ENCODE results near the gene ARID1B. TPM values are rescaled to one million over a fixed set of nuclear protein-coding genes. Genes with fewer than 3 reads are reported as not detected.

The ARID1B gene
- total RNA-seq, 1 experiment from 2014 or later, result 35.6 TPM

- TF ChIP-seq TCF7L2 (IDR thresholded peaks at IDR 0.05; ENCODE audit: borderline replicate concordance, extremely low read depth, insufficient read depth, insufficient read length), result no peak
Measured at GRCh38 chr6:156828280-156828703, 51.1 kb downstream of the ARID1B start (continued).

- Histone ChIP-seq H2AFZ (ENCODE audit: low read depth, low read length, poor library complexity, severe bottlenecking) (no peak overlapping the region), H3K4me2 (ENCODE audit: low read length) (no peak overlapping the region), H3K9ac (ENCODE audit: low read length) (no peak overlapping the region), H3K9me3 (ENCODE audit: control insufficient read depth in 1 of 2, insufficient read depth in 1 of 2, low read depth in 1 of 2, low read length in 2 of 2) (no peaks in the 10 kb centered on the region), H3K4me3 (replicated peaks in 1 of 2; ENCODE audit: low read depth in 1 of 2, low read length in 2 of 2) (no peak overlapping the region), H4K20me1 (ENCODE audit: insufficient read depth) (peaks cover 16% of the 10 kb centered on the region; the same call in 1 of the 2 replicates), H3K4me1 (ENCODE audit: control insufficient read depth in 1 of 2, insufficient read depth in 2 of 2, low read length in 2 of 2) (peaks cover 19 to 32% of the 10 kb centered on the region in 2 experiments), H3K27me3 (ENCODE audit: insufficient read depth, low read length) (no peaks in the 10 kb centered on the region), H3K79me2 (ENCODE audit: insufficient read depth, low read length) (peaks cover 64% of the 10 kb centered on the region), H3K9me2 (ENCODE audit: insufficient read depth) (no peaks in the 10 kb centered on the region), H3K36me3 (ENCODE audit: control insufficient read depth in 1 of 2, insufficient read depth in 2 of 2, low read length in 2 of 2) (no peaks in the 10 kb centered on the region), H3K27ac (ENCODE audit: low read depth, low read length) (no peak overlapping the region)
- no TSS peak for BruUV-seq (replicated peaks)
- TF ChIP-seq CTCF (IDR thresholded peaks at IDR 0.05 in 2 of 3, conservative IDR thresholded peaks at IDR 0.05 in 1 of 3; ENCODE audit: borderline replicate concordance in 1 of 3, insufficient read depth in 1 of 3, low read depth in 2 of 3, low read length in 2 of 3) (no peak), SIN3A (IDR thresholded peaks at IDR 0.05; ENCODE audit: low read depth) (no peak), TCF7L2 (IDR thresholded peaks at IDR 0.05; ENCODE audit: borderline replicate concordance, extremely low read depth, insufficient read depth, insufficient read length) (no peak), YY1 (IDR thresholded peaks at IDR 0.05; ENCODE audit: extremely low read depth, insufficient replicate concordance, low read depth, low read length) (no peak), EGR1 (IDR thresholded peaks at IDR 0.05; ENCODE audit: low read depth) (no peak), ZFX (IDR thresholded peaks at IDR 0.05) (no peak), EZH2phosphoT487 (IDR thresholded peaks at IDR 0.05; ENCODE audit: borderline replicate concordance) (no peak), ATF3 (IDR thresholded peaks at IDR 0.05) (no peak), ZBTB33 (IDR thresholded peaks at IDR 0.05; ENCODE audit: extremely low read depth, insufficient replicate concordance, low read length) (no peak)
- intact Hi-C loops (cut with micrococcal nuclease), result no loop called here
- no peak for ATAC-seq
- POLR2A ChIA-PET, result no interaction called here
- DNase-seq (ENCODE audit: low read depth, low spot score), result no peak
- RAD21 ChIA-PET (ENCODE audit: low non-redundant PET in 1 of 2, low total read pairs in 2 of 2, uncharacterized antibody in 2 of 2, unreplicated experiment in 2 of 2), result no interaction called here
- CTCF ChIA-PET, result no interaction called here
Measured at GRCh38 chr6:156830126-156830525, 52.9 kb downstream of the ARID1B start.
